ENCODE results near the gene OSBPL5.

Gene OSBPL5

DNA sequence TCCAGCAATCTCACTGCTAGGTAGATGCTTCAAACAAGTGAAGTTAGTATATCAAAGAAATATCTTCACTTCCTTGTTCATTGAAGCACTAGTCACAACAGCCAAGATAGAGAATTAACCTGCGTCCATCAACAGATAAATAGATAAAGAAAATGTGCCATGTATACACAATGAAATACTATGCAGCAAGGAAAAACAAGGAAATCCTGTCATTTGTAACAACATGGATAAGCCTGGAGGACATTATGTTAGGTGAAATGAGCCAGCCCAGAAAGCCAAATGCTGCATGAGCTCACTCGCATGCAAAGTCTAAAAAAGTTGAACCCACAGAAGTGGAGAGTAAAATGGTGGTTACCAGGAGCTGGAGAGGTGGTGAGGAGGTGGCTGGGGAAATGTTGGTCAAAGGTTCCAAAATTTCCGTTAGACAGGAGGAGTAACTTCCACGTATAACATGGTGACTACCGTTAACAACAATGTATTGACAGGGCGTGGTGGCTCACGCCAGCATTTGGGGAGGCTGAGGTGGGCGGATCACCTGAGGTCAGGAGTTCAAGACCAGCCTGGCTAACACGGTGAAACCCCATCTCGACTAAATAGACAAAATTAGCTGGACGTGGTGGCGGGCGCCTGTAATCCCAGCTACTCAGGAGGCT lies 84.3 kb downstream of the OSBPL5 start:
- TF ChIP-seq, protein P1, sequence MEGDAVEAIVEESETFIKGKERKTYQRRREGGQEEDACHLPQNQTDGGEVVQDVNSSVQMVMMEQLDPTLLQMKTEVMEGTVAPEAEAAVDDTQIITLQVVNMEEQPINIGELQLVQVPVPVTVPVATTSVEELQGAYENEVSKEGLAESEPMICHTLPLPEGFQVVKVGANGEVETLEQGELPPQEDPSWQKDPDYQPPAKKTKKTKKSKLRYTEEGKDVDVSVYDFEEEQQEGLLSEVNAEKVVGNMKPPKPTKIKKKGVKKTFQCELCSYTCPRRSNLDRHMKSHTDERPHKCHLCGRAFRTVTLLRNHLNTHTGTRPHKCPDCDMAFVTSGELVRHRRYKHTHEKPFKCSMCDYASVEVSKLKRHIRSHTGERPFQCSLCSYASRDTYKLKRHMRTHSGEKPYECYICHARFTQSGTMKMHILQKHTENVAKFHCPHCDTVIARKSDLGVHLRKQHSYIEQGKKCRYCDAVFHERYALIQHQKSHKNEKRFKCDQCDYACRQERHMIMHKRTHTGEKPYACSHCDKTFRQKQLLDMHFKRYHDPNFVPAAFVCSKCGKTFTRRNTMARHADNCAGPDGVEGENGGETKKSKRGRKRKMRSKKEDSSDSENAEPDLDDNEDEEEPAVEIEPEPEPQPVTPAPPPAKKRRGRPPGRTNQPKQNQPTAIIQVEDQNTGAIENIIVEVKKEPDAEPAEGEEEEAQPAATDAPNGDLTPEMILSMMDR (IDR thresholded peaks at IDR 0.05) = no peak

DNA sequence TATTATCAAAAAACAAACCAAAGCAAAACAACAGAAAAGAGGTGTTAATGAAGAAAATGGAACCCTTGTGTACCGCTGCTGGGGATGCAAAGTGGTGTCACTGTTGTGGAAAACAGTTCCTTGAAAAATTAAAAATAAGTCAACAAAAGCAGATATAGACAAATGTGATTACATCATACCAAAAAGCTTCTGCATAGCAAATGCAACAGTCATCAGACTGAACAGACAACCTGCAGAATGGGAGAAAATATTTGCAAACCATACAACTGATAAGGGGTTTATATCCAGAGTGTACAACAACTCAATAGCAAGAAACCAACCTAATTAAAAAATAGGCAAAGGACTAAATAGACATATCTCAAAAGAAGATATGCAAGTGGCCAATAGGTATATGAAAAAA lies 85.0 kb downstream of the OSBPL5 start:
- TF ChIP-seq, protein P1 (IDR thresholded peaks at IDR 0.05) = no peak

DNA sequence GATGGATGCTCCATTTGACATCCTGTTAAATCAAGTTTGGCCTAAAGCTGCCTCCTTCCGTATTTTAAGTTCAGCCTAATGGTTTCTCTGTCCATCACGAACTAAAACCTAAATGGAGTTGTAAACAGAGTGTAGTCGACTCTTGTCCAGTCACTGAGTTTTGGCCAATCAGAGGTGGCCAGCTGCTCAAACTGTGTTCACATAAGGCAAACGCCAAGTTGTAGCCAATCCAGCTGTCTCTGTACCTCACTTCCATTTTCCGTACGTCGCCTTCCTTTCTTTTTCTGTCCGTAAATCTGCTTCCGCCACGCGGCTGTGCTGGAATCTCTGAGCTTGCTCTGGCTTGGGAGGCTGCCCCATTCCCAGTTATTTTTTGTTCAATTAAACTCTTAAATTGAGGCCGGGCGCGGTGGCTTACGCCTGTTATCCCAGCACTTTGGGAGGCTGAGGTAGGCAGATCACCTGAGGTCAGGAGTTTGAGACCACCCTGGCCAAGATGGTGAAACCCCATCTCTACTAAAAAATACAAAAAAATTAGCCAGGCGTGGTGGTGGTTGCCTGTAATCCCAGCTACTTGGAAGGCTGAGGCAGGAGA lies 87.2 kb downstream of the OSBPL5 start:
- TF ChIP-seq, protein P1 (IDR thresholded peaks at IDR 0.05) = no peak

DNA sequence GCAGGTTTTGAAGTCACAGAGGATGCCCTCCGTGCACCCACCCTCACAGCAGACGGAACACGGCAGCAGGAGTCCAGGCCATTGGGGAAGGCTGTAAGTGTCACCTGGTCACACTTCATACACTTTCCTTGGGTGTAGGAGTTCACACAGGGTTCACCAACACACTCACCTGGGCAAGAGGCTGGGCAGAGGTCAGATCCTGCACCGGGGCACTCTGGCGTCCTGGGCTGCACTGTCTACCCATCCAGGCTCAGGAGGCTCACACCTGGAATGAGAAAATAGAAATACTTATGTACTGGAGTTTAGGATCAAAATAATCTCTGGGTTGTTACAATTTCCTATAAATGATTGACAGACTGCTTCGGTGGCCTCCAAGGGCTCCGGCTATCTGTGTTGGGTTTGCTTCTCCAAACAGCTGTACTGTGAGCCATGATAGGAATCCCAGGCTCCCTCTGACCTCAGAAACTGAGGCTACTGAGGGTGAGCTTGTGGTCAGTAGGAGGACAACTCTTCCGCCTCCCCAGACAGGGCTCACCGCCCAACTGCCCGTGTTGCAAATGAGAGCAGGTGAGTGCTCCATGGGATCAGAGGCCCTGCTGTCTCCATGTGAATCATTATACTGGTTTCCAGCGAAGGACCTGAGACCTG lies 87.8 kb downstream of the OSBPL5 start:
- TF ChIP-seq, protein P1 (IDR thresholded peaks at IDR 0.05) = no peak

DNA sequence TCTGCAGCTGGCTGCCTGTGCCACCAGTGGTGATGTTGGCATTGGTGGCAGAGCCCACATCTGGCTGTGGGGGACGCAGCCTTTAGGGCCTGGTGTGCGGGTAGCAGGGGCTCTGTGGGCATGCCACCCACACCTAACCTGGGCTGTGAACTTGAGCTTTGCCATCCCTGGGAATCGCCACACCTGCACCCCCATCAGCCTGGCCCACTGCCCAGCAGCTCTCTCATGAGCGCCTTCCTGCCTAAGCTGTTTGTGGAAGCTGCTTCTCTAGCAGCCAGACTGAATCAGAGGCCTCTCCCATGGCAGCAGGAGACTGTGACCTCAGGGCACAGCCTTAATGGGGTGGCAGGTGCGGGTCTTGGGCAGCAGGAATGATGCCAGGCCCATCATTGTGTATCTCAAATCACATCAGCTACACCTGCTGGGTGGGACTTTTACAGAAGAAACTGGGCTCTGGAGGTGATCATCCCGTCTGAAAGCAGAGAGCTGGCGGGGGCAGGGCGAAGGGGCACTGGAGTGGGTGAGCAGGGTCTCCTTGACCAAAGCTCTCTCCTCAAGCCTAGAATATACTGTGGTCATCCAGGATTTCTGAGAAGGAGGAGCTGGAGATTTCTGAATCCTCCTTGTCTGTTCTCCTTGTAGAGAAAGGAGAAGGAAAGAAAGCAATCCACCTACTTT lies 90.1 kb downstream of the OSBPL5 start:
- TF ChIP-seq, protein P1 (IDR thresholded peaks at IDR 0.05) = no peak

DNA sequence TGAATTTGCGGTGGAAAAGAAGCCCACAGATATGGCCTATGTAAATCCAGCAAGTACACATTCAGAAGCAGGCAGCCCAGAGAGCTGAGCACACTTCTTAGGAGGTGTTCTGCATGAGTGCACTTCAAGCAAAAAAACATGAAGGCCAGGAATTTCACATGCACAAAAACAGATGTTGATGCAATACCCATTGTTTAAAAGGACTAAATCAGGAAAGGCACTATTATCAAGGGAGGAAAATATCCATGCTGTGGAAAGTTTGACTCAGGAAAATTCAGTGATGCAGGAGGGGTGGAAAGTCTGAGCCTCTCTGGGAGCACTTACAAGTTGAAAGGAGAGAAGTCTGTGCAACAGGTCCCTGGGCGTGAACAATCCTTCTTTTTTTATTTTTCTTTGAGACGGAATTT lies 92.1 kb downstream of the OSBPL5 start:
- TF ChIP-seq, protein P1 (IDR thresholded peaks at IDR 0.05) = no peak

DNA sequence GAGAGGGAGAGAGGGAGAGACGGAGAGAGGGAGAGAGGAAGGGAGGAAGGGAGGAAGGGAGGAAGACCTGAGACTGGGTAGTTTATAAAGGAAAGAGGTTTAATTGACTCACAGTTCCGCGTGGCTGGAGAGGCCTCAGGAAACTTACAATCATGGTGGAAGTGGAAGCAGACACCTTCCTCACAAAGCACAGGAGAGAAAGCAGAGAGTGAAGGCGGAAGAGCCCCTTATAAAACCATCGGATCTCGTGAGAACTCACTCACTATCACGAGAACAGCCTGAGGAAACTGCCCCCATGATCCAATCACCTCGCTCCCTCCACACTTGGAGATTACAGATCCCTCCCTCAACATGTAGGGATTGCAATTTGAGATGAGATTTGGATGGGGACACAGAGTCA lies 95.7 kb downstream of the OSBPL5 start:
- TF ChIP-seq, protein P1 (IDR thresholded peaks at IDR 0.05) = no peak
